Caco-2 (cell line): Measurements from ENCODE around the gene ANO10. TPM values are rescaled to one million over a fixed set of nuclear protein-coding genes. Genes with fewer than 3 reads are reported as not detected.

ENCODE experiments used
- BruUV-seq: library from RNA; stranded (reverse); fragments of 400-500 nt; replicated peaks from 2 replicates; lab custom pipeline; 2021; lab: Mats Ljungman, UMichigan
- CTCF ChIA-PET: fragments of 300-600 bp; sonication (Branson Sonifier 250); formaldehyde crosslinking; loops from one replicate; lab custom pipeline; 2022; ENCODE audit warnings: antibody characterized with exemption; lab: Charles Lee
- POLR2A ChIA-PET: fragments of 300-600 bp; sonication (Branson Sonifier 250); formaldehyde crosslinking; loops from one replicate; lab custom pipeline; 2022; ENCODE audit warnings: antibody characterized with exemption; lab: Charles Lee
- DNase-seq, 2 experiments: peaks; one replicate each; pipeline versions ENCODE4 v3.0.0 to v3.0.0-alpha.2; 2020 to 2022
- H3K27me3 ChIP-seq: replicated peaks from 2 replicates; pipeline ENCODE4 v1.6.0; 2011; ENCODE audit warnings: low read length; ENCODE audit not compliant: control insufficient read depth, insufficient read depth
- H3K36me3 ChIP-seq: 2 replicates; pipeline ENCODE4 v1.5.1; 2011; ENCODE audit warnings: low read length; ENCODE audit not compliant: control insufficient read depth, insufficient read depth
- H3K4me1 ChIP-seq: fragments of 250-450 bp; sonication (Bioruptor Pico); 2 replicates; pipeline ENCODE4 v1.5.1; 2020; ENCODE audit warnings: mild to moderate bottlenecking
- H3K4me3 ChIP-seq: 2 replicates; pipeline ENCODE4 v1.5.1; 2011; ENCODE audit warnings: low read depth, mild to moderate bottlenecking, control low read depth, low read length
- H3K9me3 ChIP-seq: fragments of 250-450 bp; sonication (Bioruptor Pico); 2 replicates; pipeline ENCODE4 v1.5.1; 2020; ENCODE audit warnings: mild to moderate bottlenecking, moderate library complexity
- H3K27ac Mint-ChIP-seq: one replicate; pipeline ENCODE4 v1.8.0; 2022; ENCODE audit warnings: mixed read lengths; ENCODE audit not compliant: unreplicated experiment
- H3K27me3 Mint-ChIP-seq: one replicate; pipeline ENCODE4 v1.8.0; 2022; ENCODE audit warnings: mixed read lengths; ENCODE audit not compliant: insufficient read depth, unreplicated experiment
- H3K36me3 Mint-ChIP-seq: one replicate; pipeline ENCODE4 v1.8.0; 2022; ENCODE audit warnings: mild to moderate bottlenecking, mixed read lengths; ENCODE audit not compliant: insufficient read depth, unreplicated experiment
- H3K4me1 Mint-ChIP-seq: one replicate; pipeline ENCODE4 v1.8.0; 2022; ENCODE audit warnings: low read depth, mixed read lengths; ENCODE audit not compliant: unreplicated experiment
- H3K4me3 Mint-ChIP-seq: one replicate; pipeline ENCODE4 v1.8.0; 2022; ENCODE audit warnings: mild to moderate bottlenecking, moderate library complexity, mixed read lengths; ENCODE audit not compliant: unreplicated experiment
- H3K9me3 Mint-ChIP-seq: one replicate; pipeline ENCODE4 v1.8.0; 2022; ENCODE audit warnings: mixed read lengths; ENCODE audit not compliant: unreplicated experiment
- intact Hi-C: fragments of 100-400 bp; cut with micrococcal nuclease; formaldehyde crosslinking; loops from one replicate; pipeline ENCODE4 v1.10.0; 2022; ENCODE audit not compliant: unreplicated experiment
- total RNA-seq: library from RNA; stranded (reverse); gene quantifications from 2 replicates; pipeline ENCODE4 v1.2.3, GENCODE V29; 2022
- TF ChIP-seq, protein P1 (sequence below), 2 experiments: fragments of 200-600 bp in 1 of 2; IDR thresholded peaks; 1 replicate in 1 of 2; 2 replicates in 1 of 2; pipeline versions ENCODE4 v1.5.1 to v1.8.0; 2011 to 2022; ENCODE audit warnings: antibody characterized with exemption in 1 of 2, control low read depth in 1 of 2, inconsistent platforms in 1 of 2, low read depth in 1 of 2, low read length in 1 of 2, mild to moderate bottlenecking in 1 of 2, moderate library complexity in 1 of 2; ENCODE audit not compliant: insufficient read depth in 1 of 2, severe bottlenecking in 1 of 2, unreplicated experiment in 1 of 2

Gene ANO10
- total RNA-seq, 1 experiment from 2014 or later = 24.1 TPM

DNA sequence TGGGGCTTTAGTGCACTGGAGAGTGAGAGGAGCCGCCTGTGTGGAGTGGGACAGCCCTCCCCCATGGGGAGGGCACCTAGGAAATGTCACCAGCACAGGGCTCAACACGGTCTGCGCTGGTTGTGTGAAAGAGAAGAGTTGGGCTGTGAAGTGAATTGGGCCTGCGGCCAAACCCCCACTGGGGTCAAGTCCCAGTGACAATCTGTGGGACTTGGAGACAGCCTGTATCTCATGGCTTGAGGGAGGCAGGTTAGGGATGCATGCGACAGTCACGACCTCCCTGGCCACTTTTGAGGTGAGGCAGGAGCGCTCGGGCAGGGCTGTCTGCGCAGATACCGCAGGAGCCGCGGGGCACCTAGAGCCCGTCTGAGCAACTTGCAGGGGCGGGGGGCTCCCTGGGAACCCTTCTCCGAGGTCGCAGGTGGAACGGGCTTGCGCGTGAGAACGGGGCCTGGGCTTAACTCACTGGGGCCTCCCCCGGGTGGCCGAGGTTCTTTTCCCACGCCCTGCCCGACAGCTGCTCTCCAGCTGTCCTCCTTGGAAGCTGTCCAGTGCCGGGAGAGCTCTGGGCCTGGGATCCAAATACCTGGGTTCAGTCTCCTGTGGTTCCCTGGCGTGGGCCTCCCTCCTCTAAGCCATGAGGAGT lies 258.1 kb downstream of the ANO10 start:
- Mint-ChIP-seq H3K27ac (peak overlapping the region; percentile 13), H3K9me3 (no peaks in the 10 kb centered on the region), H3K4me1 (no peaks in the 10 kb centered on the region), H3K36me3 (no peaks in the 10 kb centered on the region), H3K4me3 (no peak overlapping the region), H3K27me3 (no peaks in the 10 kb centered on the region)
- TF ChIP-seq, protein P1, sequence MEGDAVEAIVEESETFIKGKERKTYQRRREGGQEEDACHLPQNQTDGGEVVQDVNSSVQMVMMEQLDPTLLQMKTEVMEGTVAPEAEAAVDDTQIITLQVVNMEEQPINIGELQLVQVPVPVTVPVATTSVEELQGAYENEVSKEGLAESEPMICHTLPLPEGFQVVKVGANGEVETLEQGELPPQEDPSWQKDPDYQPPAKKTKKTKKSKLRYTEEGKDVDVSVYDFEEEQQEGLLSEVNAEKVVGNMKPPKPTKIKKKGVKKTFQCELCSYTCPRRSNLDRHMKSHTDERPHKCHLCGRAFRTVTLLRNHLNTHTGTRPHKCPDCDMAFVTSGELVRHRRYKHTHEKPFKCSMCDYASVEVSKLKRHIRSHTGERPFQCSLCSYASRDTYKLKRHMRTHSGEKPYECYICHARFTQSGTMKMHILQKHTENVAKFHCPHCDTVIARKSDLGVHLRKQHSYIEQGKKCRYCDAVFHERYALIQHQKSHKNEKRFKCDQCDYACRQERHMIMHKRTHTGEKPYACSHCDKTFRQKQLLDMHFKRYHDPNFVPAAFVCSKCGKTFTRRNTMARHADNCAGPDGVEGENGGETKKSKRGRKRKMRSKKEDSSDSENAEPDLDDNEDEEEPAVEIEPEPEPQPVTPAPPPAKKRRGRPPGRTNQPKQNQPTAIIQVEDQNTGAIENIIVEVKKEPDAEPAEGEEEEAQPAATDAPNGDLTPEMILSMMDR (IDR thresholded peaks at IDR 0.05; ENCODE audit: insufficient read depth in 1 of 2, low read depth in 1 of 2, low read length in 1 of 2, severe bottlenecking in 1 of 2, unreplicated experiment in 1 of 2) = no peak
- Histone ChIP-seq H3K4me3 (no peak overlapping the region), H3K9me3 (no peaks in the 10 kb centered on the region), H3K4me1 (no peaks in the 10 kb centered on the region), H3K27me3 (no peaks in the 10 kb centered on the region), H3K36me3 (no peaks in the 10 kb centered on the region; the same call in 1 of the 2 replicates)
- intact Hi-C loops = no loop called here
- DNase-seq = no peak
- BruUV-seq = no TSS peak
- POLR2A ChIA-PET = no interaction called here
- CTCF ChIA-PET = no interaction called here

DNA sequence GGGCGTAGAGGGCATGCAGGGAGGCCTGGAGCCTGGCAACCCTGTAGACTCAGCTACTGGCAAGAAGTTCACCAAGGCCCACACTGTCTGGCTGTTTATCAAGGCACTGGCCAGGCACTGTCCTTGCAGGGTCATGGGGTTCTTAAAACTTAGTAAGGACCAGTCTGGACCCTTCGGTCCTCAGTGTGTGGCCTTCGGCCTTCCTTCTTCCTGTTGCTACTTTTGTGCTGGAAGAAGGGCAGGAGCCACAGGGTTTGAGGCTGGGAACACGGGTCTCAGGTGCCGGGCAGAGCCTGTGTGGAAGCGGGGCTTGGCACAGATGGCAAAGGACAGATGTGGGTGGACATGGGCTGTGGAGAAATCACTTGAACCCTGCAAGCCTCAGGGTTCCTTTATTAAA lies 258.9 kb downstream of the ANO10 start:
- no peaks in the 10 kb centered on the region for H3K4me1 Mint-ChIP-seq
- TF ChIP-seq, protein P1 (IDR thresholded peaks at IDR 0.05; ENCODE audit: insufficient read depth in 1 of 2, low read depth in 1 of 2, low read length in 1 of 2, severe bottlenecking in 1 of 2, unreplicated experiment in 1 of 2) = no peak
- H3K4me1 ChIP-seq = no peaks in the 10 kb centered on the region
- no peak overlapping the region for H3K27ac Mint-ChIP-seq
- no peaks in the 10 kb centered on the region for H3K36me3 Mint-ChIP-seq
- POLR2A ChIA-PET = no interaction called here
- no peaks in the 10 kb centered on the region for H3K9me3 Mint-ChIP-seq
- intact Hi-C loops = no loop called here
- no TSS peak for BruUV-seq
- CTCF ChIA-PET = no interaction called here
- no peaks in the 10 kb centered on the region for H3K9me3 ChIP-seq
- H3K36me3 ChIP-seq = no peaks in the 10 kb centered on the region; the same call in 1 of the 2 replicates
- H3K27me3 ChIP-seq = no peaks in the 10 kb centered on the region
- H3K27me3 Mint-ChIP-seq = no peaks in the 10 kb centered on the region
- no peak for DNase-seq
- no peak overlapping the region for H3K4me3 ChIP-seq
- no peak overlapping the region for H3K4me3 Mint-ChIP-seq

DNA sequence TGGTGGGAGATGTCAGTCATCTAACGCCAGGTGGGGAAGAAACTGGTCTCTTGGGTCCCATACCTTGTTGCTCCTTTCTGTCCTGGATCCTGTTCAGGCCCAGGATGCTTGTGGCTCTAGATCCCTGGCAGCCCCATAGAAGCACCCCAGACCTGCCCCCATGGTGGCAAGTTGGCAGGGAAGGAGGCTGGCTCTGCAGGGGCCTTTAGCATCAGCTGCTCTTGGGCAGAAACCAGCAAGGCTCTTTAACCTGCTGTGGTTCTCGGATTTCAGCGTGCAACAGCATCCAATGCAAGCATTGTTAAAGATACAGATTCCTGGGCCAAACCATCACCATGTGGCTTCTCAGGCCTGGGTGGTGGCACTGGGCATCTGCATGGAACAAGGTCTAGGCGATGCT lies 259.6 kb downstream of the ANO10 start:
- ChIA-PET CTCF (no interaction called here), POLR2A (no interaction called here)
- no peaks in the 10 kb centered on the region for H3K27me3 Mint-ChIP-seq
- H3K36me3 ChIP-seq = no peaks in the 10 kb centered on the region; the same call in 1 of the 2 replicates
- no peaks in the 10 kb centered on the region for H3K4me1 ChIP-seq
- H3K27ac Mint-ChIP-seq = no peak overlapping the region
- TF ChIP-seq, protein P1 (IDR thresholded peaks at IDR 0.05; ENCODE audit: insufficient read depth in 1 of 2, low read depth in 1 of 2, low read length in 1 of 2, severe bottlenecking in 1 of 2, unreplicated experiment in 1 of 2) = no peak
- intact Hi-C loops = no loop called here
- no peak overlapping the region for H3K4me3 Mint-ChIP-seq
- H3K27me3 ChIP-seq = no peaks in the 10 kb centered on the region
- H3K9me3 Mint-ChIP-seq = no peaks in the 10 kb centered on the region
- DNase-seq = no peak
- no peaks in the 10 kb centered on the region for H3K36me3 Mint-ChIP-seq
- no TSS peak for BruUV-seq
- no peaks in the 10 kb centered on the region for H3K9me3 ChIP-seq
- H3K4me3 ChIP-seq = no peak overlapping the region
- no peaks in the 10 kb centered on the region for H3K4me1 Mint-ChIP-seq
